Uterus (tissue), 4 donors: Measurements from ENCODE around the gene MRTFB. TPM values are rescaled to one million over a fixed set of nuclear protein-coding genes. Genes with fewer than 3 reads are reported as not detected.
"Not testable (repeated sequence)": the region's sequence is repeated elsewhere in the genome, so short reads cannot be mapped to it uniquely, and the experiment has no call there.

Experiments used
- DNase-seq, 2 donors: peaks; one replicate each; pipeline ENCODE4 v3.0.0-alpha.2; 2019 to 2020
- H3K27ac ChIP-seq, 2 donors: fragments of 200-600 bp; sonication (generic); 1 replicate in 1 of 2; 2 replicates in 1 of 2; pipeline ENCODE4 v1.5.1; 2016 to 2018
- H3K27me3 ChIP-seq, 2 donors: fragments of 200-600 bp; sonication (generic); one replicate each; pipeline ENCODE4 v1.5.1; 2018 to 2019; ENCODE audit warnings: control low read depth in 1 of 2
- H3K36me3 ChIP-seq, 2 donors: fragments of 200-600 bp; sonication (generic); one replicate each; pipeline ENCODE4 v1.5.1; 2019; ENCODE audit warnings: control low read depth in 1 of 2
- H3K4me1 ChIP-seq, 2 donors: fragments of 200-600 bp; sonication (generic); one replicate each; pipeline ENCODE4 v1.5.1; 2018 to 2019; ENCODE audit warnings: control low read depth in 1 of 2
- H3K4me3 ChIP-seq, 2 donors: fragments of 200-600 bp; sonication (generic); 1 replicate in 1 of 2; 2 replicates in 1 of 2; pipeline ENCODE4 v1.5.1; 2018 to 2019; ENCODE audit warnings: mild to moderate bottlenecking in 1 of 2
- H3K9me3 ChIP-seq, 2 donors: fragments of 200-600 bp; sonication (generic); one replicate each; pipeline ENCODE4 v1.5.1; 2019; ENCODE audit warnings: control low read depth in 1 of 2
- POLR2A ChIP-seq, 2 donors: fragments of 450-650 bp; IDR thresholded peaks; one replicate each; pipeline ENCODE4 v1.6.1; 2016; ENCODE audit warnings: antibody characterized with exemption in 2 of 2, mild to moderate bottlenecking in 1 of 2, moderate library complexity in 1 of 2
- intact Hi-C: fragments of 100-400 bp; cut with DNase I; formaldehyde crosslinking; loops from one replicate; pipeline ENCODE4 v1.15.1; 2023; ENCODE audit warnings: low total_unique reads
- total RNA-seq, 4 donors: library from RNA; depleted of rRNA in 3 of 4; stranded (reverse); fragments of >200 nt in 3 of 4; gene quantifications; one replicate each; pipeline versions ENCODE4 v1.1.0 to v1.2.4, GENCODE V29; 2014 to 2023
- TF ChIP-seq, protein P1 (sequence below), 4 experiments: fragments of 200-600 bp in 2 of 4; fragments of 450-650 bp in 2 of 4; sonication (generic) in 2 of 4; IDR thresholded peaks; one replicate each; pipeline ENCODE4 v1.5.1; 2016 to 2019; ENCODE audit warnings: antibody characterized with exemption in 4 of 4, mild to moderate bottlenecking in 2 of 4, moderate library complexity in 1 of 4
- donor health status: DM: yes; HTN: yes; CAD: no.

The MRTFB gene, protein sequence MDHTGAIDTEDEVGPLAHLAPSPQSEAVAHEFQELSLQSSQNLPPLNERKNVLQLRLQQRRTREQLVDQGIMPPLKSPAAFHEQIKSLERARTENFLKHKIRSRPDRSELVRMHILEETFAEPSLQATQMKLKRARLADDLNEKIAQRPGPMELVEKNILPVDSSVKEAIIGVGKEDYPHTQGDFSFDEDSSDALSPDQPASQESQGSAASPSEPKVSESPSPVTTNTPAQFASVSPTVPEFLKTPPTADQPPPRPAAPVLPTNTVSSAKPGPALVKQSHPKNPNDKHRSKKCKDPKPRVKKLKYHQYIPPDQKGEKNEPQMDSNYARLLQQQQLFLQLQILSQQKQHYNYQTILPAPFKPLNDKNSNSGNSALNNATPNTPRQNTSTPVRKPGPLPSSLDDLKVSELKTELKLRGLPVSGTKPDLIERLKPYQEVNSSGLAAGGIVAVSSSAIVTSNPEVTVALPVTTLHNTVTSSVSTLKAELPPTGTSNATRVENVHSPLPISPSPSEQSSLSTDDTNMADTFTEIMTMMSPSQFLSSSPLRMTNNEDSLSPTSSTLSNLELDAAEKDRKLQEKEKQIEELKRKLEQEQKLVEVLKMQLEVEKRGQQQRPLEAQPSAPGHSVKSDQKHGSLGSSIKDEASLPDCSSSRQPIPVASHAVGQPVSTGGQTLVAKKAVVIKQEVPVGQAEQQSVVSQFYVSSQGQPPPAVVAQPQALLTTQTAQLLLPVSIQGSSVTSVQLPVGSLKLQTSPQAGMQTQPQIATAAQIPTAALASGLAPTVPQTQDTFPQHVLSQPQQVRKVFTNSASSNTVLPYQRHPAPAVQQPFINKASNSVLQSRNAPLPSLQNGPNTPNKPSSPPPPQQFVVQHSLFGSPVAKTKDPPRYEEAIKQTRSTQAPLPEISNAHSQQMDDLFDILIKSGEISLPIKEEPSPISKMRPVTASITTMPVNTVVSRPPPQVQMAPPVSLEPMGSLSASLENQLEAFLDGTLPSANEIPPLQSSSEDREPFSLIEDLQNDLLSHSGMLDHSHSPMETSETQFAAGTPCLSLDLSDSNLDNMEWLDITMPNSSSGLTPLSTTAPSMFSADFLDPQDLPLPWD
- 100 to 1,000 TPM in 1 of 4 donors, 10 to 100 TPM in 3; 49.8 to 178 (median 75.1) TPM for total RNA-seq

DNA sequence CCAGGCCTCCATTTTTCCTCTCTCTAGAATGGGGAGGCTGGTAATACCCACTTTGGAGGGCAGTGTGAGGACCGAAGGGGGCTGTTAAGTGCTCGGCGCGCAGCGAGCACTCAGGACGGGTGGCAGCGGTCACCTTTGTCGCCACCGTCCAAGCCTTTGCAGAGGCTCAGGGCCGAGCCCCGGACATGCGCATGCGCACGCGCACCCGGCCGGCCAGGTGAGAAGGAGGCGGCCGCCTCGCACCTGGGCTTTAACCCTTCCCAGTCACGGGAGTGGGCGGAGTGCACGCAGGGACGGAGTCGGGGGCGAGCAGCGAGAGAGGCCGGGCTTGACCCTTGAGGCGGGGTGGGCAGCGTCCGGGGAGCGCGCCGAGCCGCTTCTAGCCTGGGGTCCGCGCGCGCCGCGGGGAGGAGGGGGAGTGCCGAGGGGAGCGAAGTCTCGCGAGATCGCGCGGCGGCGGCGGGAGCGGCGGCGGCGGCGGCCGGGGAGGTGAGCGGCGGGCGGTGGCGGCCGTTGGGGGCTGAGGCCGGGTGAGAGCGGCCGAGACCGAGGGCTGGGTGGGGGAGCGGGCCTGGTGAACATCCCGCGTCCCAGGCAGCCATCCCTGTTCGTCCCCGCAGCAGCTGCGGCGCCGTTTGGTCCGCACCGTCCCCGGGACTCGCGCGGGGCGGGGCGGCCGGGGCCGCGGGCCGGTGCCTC, at the start of gene MRTFB:
TSS of gene MRTFB (plus strand) at position 443 of the 699 bp plus-strand sequence. CDS start 69,288 bp downstream, outside the sequence.
- intact Hi-C loops: no loop called here

DNA sequence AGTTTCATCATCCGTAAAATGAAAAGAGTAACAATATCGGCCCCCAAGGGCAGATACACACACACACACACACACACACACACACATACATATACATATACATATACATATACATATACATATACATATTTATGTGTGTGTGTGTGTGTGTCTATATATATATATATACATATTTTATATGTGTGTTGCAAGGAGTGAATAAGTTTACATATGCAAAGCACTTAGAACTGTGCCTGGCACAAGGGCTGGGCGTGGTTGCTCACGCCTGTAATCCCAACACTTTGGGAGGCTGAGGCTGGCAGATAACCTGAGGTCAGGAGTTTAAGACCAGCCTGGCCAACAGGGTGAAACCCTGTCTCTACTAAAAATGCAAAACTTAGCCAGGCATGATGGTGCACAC, 47.6 kb upstream of the MRTFB start:
- H3K27me3 ChIP-seq, H3K9me3 ChIP-seq, H3K4me1 ChIP-seq, DNase-seq, intact Hi-C loops, H3K27ac ChIP-seq, H3K36me3 ChIP-seq, H3K4me3 ChIP-seq: not testable (repeated sequence)

More for the DNA sequence above, at the start of gene MRTFB:
- Histone ChIP-seq H3K36me3 (no peaks in the 10 kb centered on the region), H3K4me1 (no peaks in the 10 kb centered on the region), H3K4me3 (peak within 1 kb of the TSS; percentile 74 to 97), H3K27me3 (no peaks in the 10 kb centered on the region), H3K9me3 (no peaks in the 10 kb centered on the region), H3K27ac (peak within 1 kb of the TSS; percentile 77 to 91)
- DNase-seq: peak; percentile 66 to 77
- TF ChIP-seq, protein P1, sequence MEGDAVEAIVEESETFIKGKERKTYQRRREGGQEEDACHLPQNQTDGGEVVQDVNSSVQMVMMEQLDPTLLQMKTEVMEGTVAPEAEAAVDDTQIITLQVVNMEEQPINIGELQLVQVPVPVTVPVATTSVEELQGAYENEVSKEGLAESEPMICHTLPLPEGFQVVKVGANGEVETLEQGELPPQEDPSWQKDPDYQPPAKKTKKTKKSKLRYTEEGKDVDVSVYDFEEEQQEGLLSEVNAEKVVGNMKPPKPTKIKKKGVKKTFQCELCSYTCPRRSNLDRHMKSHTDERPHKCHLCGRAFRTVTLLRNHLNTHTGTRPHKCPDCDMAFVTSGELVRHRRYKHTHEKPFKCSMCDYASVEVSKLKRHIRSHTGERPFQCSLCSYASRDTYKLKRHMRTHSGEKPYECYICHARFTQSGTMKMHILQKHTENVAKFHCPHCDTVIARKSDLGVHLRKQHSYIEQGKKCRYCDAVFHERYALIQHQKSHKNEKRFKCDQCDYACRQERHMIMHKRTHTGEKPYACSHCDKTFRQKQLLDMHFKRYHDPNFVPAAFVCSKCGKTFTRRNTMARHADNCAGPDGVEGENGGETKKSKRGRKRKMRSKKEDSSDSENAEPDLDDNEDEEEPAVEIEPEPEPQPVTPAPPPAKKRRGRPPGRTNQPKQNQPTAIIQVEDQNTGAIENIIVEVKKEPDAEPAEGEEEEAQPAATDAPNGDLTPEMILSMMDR (IDR thresholded peaks at IDR 0.05): no peak
- peak; percentile 60 to 78 for TF ChIP-seq POLR2A (IDR thresholded peaks at IDR 0.05)

DNA sequence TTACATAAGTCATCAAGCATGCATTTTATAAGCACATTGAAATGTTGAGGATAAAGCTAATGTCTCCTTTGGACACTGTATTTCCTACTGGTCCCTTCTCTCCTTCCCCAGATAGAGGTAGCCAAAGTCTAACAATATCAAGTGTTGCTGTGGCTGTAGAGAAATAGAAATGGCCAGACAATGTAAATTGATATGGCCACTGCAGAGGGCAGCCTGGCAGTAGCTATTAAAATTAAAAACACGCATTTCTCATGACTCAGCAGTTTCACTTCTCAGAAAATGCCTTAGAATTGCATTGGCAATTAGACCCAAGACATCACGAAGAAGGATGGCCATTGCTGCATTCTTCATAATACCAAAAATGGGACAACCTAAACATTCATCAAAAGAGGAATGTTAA, 46.8 kb upstream of the MRTFB start:
- TF ChIP-seq POLR2A (IDR thresholded peaks at IDR 0.05): no peak
- TF ChIP-seq, protein P1 (IDR thresholded peaks at IDR 0.05): no peak
- H3K27me3 ChIP-seq: no peaks in the 10 kb centered on the region
- intact Hi-C loops: no loop called here
- H3K36me3 ChIP-seq: no peaks in the 10 kb centered on the region
- no peaks in the 10 kb centered on the region for H3K4me1 ChIP-seq
- H3K4me3 ChIP-seq: no peak overlapping the region
- H3K27ac ChIP-seq: no peak overlapping the region
- no peaks in the 10 kb centered on the region for H3K9me3 ChIP-seq
- DNase-seq: no peak

DNA sequence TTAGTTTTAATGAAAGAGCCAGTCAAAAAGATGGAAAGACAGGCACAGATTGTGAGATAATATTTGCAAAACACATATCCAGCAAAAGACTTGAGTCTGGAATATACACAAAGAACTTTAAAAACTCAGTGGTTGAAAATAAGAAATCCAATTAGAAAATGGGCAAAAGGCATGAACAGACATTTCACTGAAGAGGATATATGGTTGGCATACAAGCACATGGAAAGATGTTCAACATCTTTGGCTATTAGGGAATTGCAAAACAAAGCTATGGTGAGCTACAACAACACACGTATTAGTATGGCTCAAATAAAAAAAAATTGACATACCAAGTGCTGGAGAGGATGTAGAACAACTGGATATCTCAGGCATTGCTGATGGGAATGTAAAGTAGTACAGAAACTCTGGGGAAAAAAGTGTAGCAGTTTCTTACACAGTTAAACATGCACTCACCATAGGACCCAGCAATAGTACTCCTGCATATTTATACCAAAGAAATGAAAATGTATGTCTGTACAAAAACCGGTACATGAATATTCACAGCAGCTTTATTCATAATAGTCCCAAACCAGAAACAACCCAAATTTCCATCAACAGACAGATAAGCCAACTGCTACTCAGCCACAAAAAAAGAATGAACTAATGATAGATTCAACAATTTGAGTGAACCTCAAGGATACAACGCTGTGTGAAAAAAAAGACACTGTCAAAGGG, 44.4 kb upstream of the MRTFB start:
- intact Hi-C loops: no loop called here
- Histone ChIP-seq H3K4me1 (no peaks in the 10 kb centered on the region), H3K27ac (no peak overlapping the region), H3K9me3 (no peaks in the 10 kb centered on the region), H3K36me3 (no peaks in the 10 kb centered on the region), H3K4me3 (no peak overlapping the region), H3K27me3 (no peaks in the 10 kb centered on the region)
- no peak for DNase-seq
- no peak for TF ChIP-seq POLR2A (IDR thresholded peaks at IDR 0.05)
- TF ChIP-seq, protein P1 (IDR thresholded peaks at IDR 0.05): no peak
